Glutamatergic neuron (in vitro differentiated cells): ENCODE data around the gene ACBD5. TPM values are rescaled to one million over a fixed set of nuclear protein-coding genes. Genes with fewer than 3 reads are reported as not detected.

ENCODE experiments used
- DNase-seq: peaks from one replicate; pipeline ENCODE4 v3.0.0; 2022
- H3K27ac Mint-ChIP-seq: one replicate; pipeline ENCODE4 v1.8.0; 2020; ENCODE audit warnings: mild to moderate bottlenecking, mixed read lengths, inconsistent platforms; ENCODE audit not compliant: unreplicated experiment
- H3K27me3 Mint-ChIP-seq: one replicate; pipeline ENCODE4 v1.8.0; 2020; ENCODE audit warnings: mild to moderate bottlenecking, moderate library complexity, mixed read lengths, inconsistent platforms; ENCODE audit not compliant: unreplicated experiment
- H3K36me3 Mint-ChIP-seq: one replicate; pipeline ENCODE4 v1.8.0; 2020; ENCODE audit warnings: mild to moderate bottlenecking, mixed read lengths, inconsistent platforms; ENCODE audit not compliant: unreplicated experiment
- H3K4me1 Mint-ChIP-seq: one replicate; pipeline ENCODE4 v1.8.0; 2020; ENCODE audit warnings: mild to moderate bottlenecking, low read depth, mixed read lengths, inconsistent platforms; ENCODE audit not compliant: unreplicated experiment
- H3K4me3 Mint-ChIP-seq: one replicate; pipeline ENCODE4 v1.8.0; 2020; ENCODE audit warnings: mild to moderate bottlenecking, mixed read lengths, inconsistent platforms; ENCODE audit not compliant: unreplicated experiment
- H3K9me3 Mint-ChIP-seq: one replicate; pipeline ENCODE4 v1.8.0; 2020; ENCODE audit warnings: mild to moderate bottlenecking, moderate library complexity, mixed read lengths, inconsistent platforms; ENCODE audit not compliant: unreplicated experiment
- total RNA-seq: library from RNA; stranded (reverse); fragmentation: NEBNext Ultra II Directional; extraction: Animal tissue kit (Norgen Biotek cat#: 25700); gene quantifications from one replicate; pipeline ENCODE4 v1.2.1, GENCODE V29; 2021; ENCODE audit not compliant: unreplicated experiment
- TF ChIP-seq, protein P1 (sequence below): fragments of 200-600 bp; sonication (generic); IDR thresholded peaks from one replicate; pipeline ENCODE4 v1.5.0; 2021; ENCODE audit not compliant: partially characterized antibody, unreplicated experiment

ACBD5 gene
- total RNA-seq, 1 donor from 2014 or later = 27.0 TPM

DNA sequence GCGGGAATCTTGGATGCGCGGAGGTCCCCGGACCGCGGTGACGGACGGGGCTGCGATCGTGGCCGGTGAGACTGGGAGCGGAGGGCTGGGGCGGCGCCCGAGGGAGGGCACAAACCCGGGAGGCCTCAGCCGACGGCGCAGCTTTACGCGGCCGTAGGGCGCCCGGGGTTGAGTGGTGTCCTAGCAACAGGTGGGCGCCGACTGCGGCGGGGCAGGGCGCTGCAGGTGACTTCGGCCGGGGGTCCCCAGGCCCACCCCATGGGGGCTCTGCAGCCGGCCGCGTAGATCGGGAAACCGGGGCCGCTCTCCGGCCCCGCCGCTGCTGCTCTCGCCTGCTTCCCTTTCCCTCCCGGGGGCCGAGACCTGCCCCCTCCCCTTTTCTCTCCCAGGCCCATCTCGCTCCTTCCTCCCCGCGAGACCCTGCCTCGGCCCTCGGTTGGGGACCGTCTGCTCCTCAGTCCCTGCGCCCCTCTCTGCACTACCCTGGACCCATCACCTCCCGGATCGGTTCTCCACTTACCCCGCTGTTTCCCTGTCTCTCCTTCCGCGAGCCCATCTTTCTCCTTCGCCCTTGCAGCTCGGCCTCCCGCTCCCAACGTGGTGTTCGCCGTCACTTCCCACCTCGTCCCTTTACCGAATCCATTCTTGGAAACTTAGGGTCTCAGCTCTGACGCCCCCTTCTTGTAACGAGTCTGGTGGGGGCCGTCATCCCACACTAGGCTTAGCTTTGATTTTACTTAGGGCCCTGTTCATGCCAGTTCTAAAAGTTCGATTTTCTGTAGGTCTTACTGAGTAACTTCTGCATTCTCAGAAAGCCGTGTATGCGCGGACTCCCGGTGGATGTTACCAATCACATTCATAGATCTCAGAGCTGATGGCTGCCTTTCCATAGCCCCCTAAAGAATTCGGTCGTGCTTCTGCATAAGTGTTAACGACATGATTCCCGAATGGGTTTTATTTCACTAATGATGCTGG is 18.5 kb upstream of the ACBD5 start:
- H3K36me3 Mint-ChIP-seq = peaks cover 12% of the 10 kb centered on the region
- peaks cover 7% of the 10 kb centered on the region for H3K4me1 Mint-ChIP-seq
- peak; percentile 60 for DNase-seq
- no peak overlapping the region for H3K27ac Mint-ChIP-seq
- TF ChIP-seq, protein P1, sequence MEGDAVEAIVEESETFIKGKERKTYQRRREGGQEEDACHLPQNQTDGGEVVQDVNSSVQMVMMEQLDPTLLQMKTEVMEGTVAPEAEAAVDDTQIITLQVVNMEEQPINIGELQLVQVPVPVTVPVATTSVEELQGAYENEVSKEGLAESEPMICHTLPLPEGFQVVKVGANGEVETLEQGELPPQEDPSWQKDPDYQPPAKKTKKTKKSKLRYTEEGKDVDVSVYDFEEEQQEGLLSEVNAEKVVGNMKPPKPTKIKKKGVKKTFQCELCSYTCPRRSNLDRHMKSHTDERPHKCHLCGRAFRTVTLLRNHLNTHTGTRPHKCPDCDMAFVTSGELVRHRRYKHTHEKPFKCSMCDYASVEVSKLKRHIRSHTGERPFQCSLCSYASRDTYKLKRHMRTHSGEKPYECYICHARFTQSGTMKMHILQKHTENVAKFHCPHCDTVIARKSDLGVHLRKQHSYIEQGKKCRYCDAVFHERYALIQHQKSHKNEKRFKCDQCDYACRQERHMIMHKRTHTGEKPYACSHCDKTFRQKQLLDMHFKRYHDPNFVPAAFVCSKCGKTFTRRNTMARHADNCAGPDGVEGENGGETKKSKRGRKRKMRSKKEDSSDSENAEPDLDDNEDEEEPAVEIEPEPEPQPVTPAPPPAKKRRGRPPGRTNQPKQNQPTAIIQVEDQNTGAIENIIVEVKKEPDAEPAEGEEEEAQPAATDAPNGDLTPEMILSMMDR = no peak
- peak overlapping the region; percentile 94 for H3K4me3 Mint-ChIP-seq
- H3K9me3 Mint-ChIP-seq = peaks cover 10% of the 10 kb centered on the region
- H3K27me3 Mint-ChIP-seq = peaks cover 10% of the 10 kb centered on the region

DNA sequence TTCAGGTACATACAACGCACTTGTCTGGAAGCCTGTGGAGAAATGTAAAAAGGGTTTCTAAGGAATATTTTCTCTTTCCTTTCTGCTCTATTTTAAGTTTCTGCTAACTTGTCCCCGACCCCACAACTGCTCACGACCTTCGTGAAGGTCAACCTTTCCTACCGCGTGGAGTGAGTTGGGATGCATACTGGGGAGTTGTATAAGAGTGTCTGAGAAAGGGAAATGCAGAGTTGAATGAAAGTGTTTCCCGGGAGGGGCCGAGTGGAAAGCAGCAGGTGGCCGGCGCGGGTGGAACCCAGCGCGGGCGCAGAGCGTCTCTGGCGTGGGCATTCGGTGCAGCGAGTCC is 17.9 kb upstream of the ACBD5 start:
- H3K27ac Mint-ChIP-seq = no peak overlapping the region
- TF ChIP-seq, protein P1 = no peak
- H3K4me3 Mint-ChIP-seq = peak overlapping the region; percentile 85
- peaks cover 10% of the 10 kb centered on the region for H3K9me3 Mint-ChIP-seq
- H3K4me1 Mint-ChIP-seq = peaks cover 7% of the 10 kb centered on the region
- H3K27me3 Mint-ChIP-seq = peaks cover 10% of the 10 kb centered on the region
- H3K36me3 Mint-ChIP-seq = peaks cover 12% of the 10 kb centered on the region
- no peak for DNase-seq

DNA sequence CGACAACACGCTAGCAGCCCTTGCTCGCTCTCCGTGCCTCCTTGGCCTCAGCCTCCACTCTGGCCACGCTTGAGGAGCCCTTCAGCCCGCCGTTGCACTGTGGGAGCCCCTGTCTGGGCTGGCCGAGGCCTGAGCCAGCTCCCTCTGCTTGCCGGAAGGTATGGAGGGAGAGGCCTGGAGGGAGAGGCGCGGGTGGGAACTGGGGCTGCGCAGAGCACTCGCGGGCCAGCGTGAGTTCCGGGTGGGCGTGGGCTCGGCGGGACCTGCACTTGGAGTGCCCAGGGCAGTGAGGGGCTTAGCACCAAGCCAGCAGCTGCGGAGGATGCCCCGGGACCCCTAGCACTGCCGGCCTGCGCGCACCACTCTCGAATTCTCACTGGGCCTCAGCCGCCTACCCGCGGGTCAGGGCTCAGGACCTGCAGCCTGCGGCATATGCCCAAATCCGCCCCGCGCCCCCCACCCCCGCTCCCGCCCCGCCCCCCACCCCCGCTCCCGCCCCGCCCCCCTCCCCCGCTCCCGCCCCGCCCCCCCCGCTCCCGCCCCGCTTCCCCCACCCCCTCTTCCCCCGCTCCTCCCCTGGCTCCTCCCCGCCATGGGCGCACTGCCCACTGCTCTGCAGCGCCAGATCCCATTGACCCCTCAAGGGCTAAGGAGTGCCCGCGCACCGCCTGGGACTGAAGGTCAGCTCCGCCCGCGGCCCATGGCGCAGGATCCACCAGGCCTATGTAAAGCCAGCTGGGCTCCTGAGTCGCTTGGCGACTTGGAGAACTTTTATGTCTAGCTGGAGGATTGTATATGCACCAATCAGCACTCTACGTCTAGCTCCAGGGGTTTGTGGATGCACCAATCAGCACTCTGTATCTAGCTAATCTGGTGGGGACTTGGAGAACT is 15.9 kb upstream of the ACBD5 start:
- peak; percentile 25 for DNase-seq
- Mint-ChIP-seq H3K27ac (no peak overlapping the region), H3K9me3 (peaks cover 10% of the 10 kb centered on the region), H3K27me3 (peaks cover 13% of the 10 kb centered on the region), H3K4me3 (no peak overlapping the region), H3K36me3 (peaks cover 12% of the 10 kb centered on the region), H3K4me1 (peaks cover 7% of the 10 kb centered on the region)
- TF ChIP-seq, protein P1 = no peak

DNA sequence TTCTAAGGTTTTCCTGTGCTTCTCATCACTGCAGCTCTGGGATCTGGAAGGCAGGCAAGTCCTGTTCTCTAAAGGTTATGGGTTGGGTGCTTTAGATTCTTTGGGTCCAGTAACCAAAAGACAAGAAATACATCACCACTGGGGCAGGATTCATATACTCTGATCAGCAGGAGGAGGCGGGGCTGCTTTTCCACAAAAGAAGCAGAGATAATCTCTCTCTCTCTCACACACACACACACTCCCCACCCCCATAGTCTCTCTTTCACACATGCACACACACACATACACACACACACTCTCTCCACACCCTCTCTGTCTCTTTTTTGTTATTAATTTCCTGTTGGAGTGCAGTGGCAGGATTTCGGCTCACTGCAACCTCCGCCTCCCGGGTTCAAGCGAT is 13.0 kb upstream of the ACBD5 start:
- no peak for DNase-seq

More for the DNA sequence above, 13.0 kb upstream of the ACBD5 start:
- TF ChIP-seq, protein P1 = no peak
- Mint-ChIP-seq H3K9me3 (peaks cover 7% of the 10 kb centered on the region), H3K4me1 (no peaks in the 10 kb centered on the region), H3K36me3 (peaks cover 5% of the 10 kb centered on the region), H3K27me3 (peaks cover 8% of the 10 kb centered on the region), H3K27ac (no peak overlapping the region), H3K4me3 (no peak overlapping the region)
